ENCODE data around the gene PPP1R12B. TPM values are rescaled to one million over a fixed set of nuclear protein-coding genes. Genes with fewer than 3 reads are reported as not detected.
"Not testable (repeated sequence)": the region's sequence is repeated elsewhere in the genome, so short reads cannot be mapped to it uniquely, and the experiment has no call there.

The PPP1R12B gene
- total RNA-seq, 8 experiments from 2014 or later, result 9.7 to 113 (median 18.6) TPM

DNA sequence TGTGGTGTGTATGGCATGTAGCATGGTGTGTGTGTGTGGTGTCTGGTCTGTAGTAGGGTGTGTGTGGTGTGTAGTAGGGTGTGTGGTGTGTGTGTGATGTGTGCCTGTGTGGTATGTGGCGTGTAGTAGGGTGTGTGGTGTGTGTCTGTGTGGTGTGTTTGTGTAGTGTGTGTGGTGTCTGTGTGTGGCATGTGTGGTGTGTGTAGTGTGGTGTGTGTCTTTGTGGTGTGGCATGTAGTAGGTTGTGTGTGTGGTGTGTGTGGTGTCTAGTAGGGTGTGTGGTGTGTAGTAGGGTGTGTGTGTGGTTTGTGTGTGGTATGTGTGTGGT, 276.2 kb downstream of the PPP1R12B start:
- Histone ChIP-seq H3K4me1 (replicated peaks in 1 of 2) (peaks cover 34 to 47% of the 10 kb centered on the region in 2 donors), H3K27ac (no peak overlapping the region), H3K4me3 (no peak overlapping the region)
- in situ Hi-C loops (cut with MboI; ENCODE audit: low pct_unique_long_range_greater_than_20kb in 2 of 9, low sequenced_read_pairs in 9 of 9, unreplicated experiment in 9 of 9), result no loop called here
- ATAC-seq (replicated peaks in 6 of 8), result no peak
- 33 to 100% (median 100%) methylated on average over 1 of the region's 1 CpG; no CpG with 5 or more reads in 4 of the 10 experiments for WGBS, 10 experiments

DNA sequence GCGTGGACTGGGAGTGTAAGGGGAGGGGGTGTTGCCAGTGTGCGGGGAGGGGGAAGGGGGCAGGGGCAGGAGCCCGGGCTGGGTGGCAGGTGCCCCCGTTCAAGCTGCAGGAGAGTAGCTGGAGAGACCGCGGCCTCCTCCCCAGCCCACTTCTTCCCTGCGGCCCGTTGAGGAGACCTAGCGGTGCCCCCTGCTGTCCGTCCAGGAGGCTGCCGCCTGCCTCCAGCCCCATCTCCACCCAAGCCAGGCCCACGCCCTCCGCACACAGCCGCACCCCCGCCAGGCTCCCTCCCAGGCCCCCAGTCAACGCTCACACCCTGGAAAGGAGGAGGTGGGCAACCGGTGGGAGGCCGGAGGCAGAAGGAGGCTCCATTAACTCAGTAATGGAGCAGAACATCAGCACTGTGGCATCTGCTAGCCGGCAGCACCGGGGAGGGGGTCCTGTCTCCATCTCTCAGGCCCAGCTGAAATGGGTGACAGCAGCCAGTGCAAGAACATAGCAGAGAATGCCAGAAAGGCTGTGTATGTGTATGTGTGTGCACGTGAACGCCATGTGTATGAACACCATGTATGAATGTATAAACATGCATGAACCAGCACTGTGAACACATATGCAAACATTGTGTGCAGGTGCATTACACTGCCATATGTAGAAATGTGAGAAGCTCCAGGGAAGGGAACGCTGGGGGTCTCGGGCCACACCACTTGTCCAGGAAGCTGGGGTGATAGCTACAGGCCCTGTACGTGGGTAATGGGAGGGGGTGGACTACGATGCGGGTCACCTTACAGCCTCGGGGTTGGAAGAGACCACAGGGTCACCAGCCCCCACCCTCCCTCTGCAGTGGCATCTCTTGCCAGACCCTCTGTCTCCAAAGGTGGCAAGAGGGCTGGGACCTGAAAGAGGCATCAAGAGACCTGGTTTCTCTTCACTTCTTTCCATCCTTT, 277.2 kb downstream of the PPP1R12B start:
- in situ Hi-C loops (cut with MboI; ENCODE audit: low pct_unique_long_range_greater_than_20kb in 2 of 9, low sequenced_read_pairs in 9 of 9, unreplicated experiment in 9 of 9), result no loop called here
- WGBS, 10 experiments, result 50 to 93% (median 66%) methylated on average over 1 to 9 of the region's 28 CpGs; no CpG with 5 or more reads in 5 of the 10 experiments
- peaks cover 36 to 47% of the 10 kb centered on the region in 2 donors for H3K4me1 ChIP-seq (replicated peaks in 1 of 2)

DNA sequence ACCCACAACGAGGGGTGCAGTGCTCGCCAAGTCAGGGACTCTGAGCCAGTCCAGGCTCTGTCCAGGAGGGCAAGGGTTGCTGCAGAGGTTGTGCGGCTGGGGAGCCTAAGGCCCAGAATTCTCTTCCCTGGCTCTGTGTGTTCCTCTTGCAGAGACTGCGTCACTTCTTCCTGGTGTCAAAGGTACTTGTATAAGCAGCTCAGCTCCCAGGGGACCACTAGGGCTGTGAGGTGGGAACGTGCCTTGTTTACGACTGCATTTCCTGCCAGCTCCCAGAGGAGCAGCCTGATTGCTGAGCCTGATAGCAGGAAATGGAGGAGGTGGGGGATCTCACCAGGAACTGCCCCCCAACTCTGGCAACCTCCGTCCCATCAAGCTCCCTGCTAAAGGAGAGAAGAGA, 278.5 kb downstream of the PPP1R12B start:
- H3K4me1 ChIP-seq (replicated peaks in 1 of 2), result peaks cover 38 to 54% of the 10 kb centered on the region in 2 donors
- in situ Hi-C loops (cut with MboI; ENCODE audit: low pct_unique_long_range_greater_than_20kb in 2 of 9, low sequenced_read_pairs in 9 of 9, unreplicated experiment in 9 of 9); H3K4me3 ChIP-seq: not testable (repeated sequence)
- WGBS, 10 experiments, result 35 to 100% (median 87%) methylated on average over 1 to 3 of the region's 7 CpGs; no CpG with 5 or more reads in 4 of the 10 experiments
- ATAC-seq (replicated peaks in 6 of 8), result peak in 5 of 8 experiments; percentile 10 to 57 (median 47)
- H3K27ac ChIP-seq, result peak overlapping the region; percentile 13 to 48

More for the DNA sequence above, 277.2 kb downstream of the PPP1R12B start:
- ATAC-seq (replicated peaks in 6 of 8), result peak; percentile 68 to 99 (median 76)
- H3K4me3 ChIP-seq, result no peak overlapping the region
- peak overlapping the region in 1 of 2 donors; percentile 18 for H3K27ac ChIP-seq

DNA sequence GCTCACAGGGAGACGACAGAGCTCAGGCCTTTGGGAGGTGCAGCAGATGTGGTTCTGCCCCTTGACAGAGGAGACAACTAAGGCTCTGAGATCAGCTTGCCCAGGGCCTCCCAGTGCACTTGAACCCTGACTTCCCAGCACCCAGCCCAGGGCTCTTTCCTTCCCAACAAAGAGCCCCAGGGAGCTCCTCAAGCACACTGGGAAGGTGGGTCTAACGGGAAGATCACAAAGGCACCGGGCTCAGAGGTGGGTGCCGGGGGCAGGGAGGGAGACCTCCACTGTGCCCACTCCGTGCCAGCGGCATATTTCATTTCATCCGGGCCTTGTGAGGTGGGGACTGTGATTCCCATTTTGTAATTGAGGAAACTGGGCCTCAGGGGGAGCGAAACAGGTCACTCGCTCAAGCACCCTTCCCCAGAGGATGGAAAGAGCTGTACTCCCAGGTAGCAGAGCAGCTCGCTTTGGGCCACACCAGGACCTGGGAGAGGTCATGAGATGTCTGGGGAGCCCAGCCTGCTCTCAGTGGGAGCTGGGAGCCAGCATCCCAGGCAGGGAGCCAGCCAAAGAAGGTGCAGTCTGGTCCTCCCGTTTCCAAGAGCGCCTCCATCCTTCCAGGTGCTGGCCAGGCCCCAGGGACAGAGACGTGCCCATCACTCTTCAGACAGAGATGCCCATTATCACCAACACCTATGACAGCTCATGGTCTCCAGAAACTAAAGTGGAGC, 279.5 kb downstream of the PPP1R12B start:
- in situ Hi-C loops (cut with MboI; ENCODE audit: low pct_unique_long_range_greater_than_20kb in 2 of 9, low sequenced_read_pairs in 9 of 9, unreplicated experiment in 9 of 9), result no loop called here
- peak in 1 of 8 experiments; percentile 8 for ATAC-seq (replicated peaks in 6 of 8)
- Histone ChIP-seq H3K27ac (no peak overlapping the region), H3K4me1 (replicated peaks in 1 of 2) (peaks cover 33 to 46% of the 10 kb centered on the region in 2 donors), H3K4me3 (no peak overlapping the region)
- WGBS, 10 experiments, result 20 to 90% (median 73%) methylated on average over 1 to 2 of the region's 13 CpGs; no CpG with 5 or more reads in 6 of the 10 experiments

DNA sequence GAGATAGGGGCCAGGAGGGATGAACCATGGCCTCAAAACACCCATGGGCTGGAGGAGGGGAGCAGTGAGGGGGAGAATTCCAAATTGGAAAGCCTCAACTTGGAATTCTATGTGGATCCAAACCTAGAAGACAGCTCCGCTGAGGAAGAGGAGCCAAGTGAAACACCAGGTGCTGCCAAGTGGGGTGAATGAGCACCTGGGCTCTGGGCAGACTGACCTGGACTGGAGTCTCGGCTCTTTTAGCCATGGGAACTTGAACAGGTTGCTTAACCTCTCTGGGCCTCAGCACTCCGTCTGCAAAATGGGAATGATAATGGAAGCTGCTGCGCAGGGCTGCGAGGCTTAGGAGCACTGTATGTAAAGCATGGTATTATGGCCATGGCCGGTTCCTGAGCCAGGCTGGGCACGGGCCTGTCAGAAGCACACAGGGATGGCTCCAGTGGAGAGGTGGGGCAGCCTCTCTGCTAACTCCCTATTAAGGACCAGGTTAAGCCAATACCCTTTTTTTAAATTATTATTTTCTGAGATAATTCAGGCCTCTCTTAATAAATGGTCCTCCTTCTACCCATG, 280.2 kb downstream of the PPP1R12B start:
- WGBS, 10 experiments, result 60 to 100% (median 89%) methylated on average over 1 to 6 of the region's 7 CpGs; no CpG with 5 or more reads in 4 of the 10 experiments
- Histone ChIP-seq H3K4me3 (no peak overlapping the region), H3K27ac (no peak overlapping the region), H3K4me1 (replicated peaks in 1 of 2) (peaks cover 25 to 38% of the 10 kb centered on the region in 2 donors)
- in situ Hi-C loops (cut with MboI; ENCODE audit: low pct_unique_long_range_greater_than_20kb in 2 of 9, low sequenced_read_pairs in 9 of 9, unreplicated experiment in 9 of 9), result no loop called here
- no peak for ATAC-seq (replicated peaks in 6 of 8)

DNA sequence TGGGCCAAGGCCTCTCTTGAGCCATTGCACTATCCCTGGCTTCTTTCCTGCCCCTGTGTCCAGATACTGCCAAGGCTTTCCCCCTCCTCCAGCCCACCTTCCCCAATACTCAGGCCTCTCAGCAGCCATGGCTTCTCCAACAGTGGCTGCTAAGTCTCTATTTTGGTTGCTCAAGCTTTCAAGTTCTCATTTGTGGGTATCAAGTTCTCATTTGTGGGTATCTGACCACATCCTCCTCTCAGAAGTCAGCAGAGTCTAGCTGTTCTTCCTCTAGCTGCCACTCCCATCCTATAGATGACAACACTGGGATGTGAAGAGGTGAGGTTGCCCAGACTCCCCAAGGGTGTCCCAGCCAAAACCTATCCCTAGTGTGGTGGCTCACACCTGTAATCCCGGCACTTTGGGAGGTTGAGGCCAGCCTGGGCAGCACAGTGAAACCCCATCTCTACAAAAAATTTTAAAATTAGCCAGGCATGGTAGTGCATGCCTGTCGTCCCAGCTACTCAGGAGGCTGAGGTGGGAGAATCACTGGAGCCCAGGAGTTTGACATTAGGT, 280.8 kb downstream of the PPP1R12B start:
- 67 to 100% methylated on average over 1 of the region's 2 CpGs; no CpG with 5 or more reads in 8 of the 10 experiments for WGBS, 10 experiments
- peaks cover 24 to 35% of the 10 kb centered on the region in 2 donors for H3K4me1 ChIP-seq (replicated peaks in 1 of 2)
- H3K27ac ChIP-seq; ATAC-seq (replicated peaks in 6 of 8); H3K4me3 ChIP-seq; in situ Hi-C loops (cut with MboI; ENCODE audit: low pct_unique_long_range_greater_than_20kb in 2 of 9, low sequenced_read_pairs in 9 of 9, unreplicated experiment in 9 of 9): not testable (repeated sequence)

DNA sequence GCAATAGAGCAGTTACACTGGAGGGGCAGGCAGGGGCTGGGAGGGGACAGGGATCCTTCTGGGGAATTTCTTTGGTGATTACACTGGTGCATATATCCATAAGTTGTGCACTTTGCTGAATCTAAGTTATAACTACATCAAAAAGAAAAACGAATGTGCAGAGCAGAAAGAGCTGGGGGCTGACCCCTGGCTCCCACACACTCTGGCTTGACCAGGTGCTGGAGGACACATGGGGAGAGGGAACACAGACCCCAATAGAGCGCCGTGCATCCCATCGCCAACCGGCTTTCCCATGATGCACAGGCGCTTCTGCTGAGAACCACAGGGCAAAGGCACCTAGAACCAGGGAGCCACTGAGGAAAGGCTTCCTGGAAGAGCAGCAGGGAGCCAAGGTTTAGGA, 281.6 kb downstream of the PPP1R12B start:
- WGBS, 10 experiments, result 40 to 83% (median 79%) methylated on average over 1 to 5 of the region's 6 CpGs; no CpG with 5 or more reads in 7 of the 10 experiments
- ATAC-seq (replicated peaks in 6 of 8); in situ Hi-C loops (cut with MboI; ENCODE audit: low pct_unique_long_range_greater_than_20kb in 2 of 9, low sequenced_read_pairs in 9 of 9, unreplicated experiment in 9 of 9); H3K4me3 ChIP-seq; H3K27ac ChIP-seq: not testable (repeated sequence)
- H3K4me1 ChIP-seq (replicated peaks in 1 of 2), result peaks cover 24 to 35% of the 10 kb centered on the region in 2 donors

DNA sequence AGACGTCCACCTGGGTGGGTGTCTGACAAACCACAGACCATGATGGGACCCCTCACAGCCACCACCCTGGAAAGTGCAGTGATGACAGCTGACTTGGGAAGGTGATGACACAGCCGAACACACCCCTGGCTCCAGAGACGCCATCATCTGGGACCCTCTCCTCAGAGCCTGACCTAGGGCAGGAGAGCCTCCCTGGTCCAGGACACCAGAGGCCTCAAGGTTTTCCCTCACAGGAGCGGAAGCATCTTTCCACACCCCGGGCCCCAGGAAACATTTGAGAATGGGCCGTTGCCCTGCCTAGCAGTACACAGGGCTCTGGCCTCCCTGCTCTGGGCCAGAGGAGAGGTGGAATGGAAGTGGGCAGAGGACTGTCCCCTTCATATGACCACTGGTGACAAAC, 282.0 kb downstream of the PPP1R12B start:
- H3K4me1 ChIP-seq (replicated peaks in 1 of 2), result peaks cover 21 to 33% of the 10 kb centered on the region in 2 donors
- 80 to 100% methylated on average over 1 to 2 of the region's 6 CpGs; no CpG with 5 or more reads in 8 of the 10 experiments for WGBS, 10 experiments
- H3K4me3 ChIP-seq, result no peak overlapping the region
- H3K27ac ChIP-seq, result no peak overlapping the region
- no peak for ATAC-seq (replicated peaks in 6 of 8)
- in situ Hi-C loops (cut with MboI; ENCODE audit: low pct_unique_long_range_greater_than_20kb in 2 of 9, low sequenced_read_pairs in 9 of 9, unreplicated experiment in 9 of 9), result no loop called here

DNA sequence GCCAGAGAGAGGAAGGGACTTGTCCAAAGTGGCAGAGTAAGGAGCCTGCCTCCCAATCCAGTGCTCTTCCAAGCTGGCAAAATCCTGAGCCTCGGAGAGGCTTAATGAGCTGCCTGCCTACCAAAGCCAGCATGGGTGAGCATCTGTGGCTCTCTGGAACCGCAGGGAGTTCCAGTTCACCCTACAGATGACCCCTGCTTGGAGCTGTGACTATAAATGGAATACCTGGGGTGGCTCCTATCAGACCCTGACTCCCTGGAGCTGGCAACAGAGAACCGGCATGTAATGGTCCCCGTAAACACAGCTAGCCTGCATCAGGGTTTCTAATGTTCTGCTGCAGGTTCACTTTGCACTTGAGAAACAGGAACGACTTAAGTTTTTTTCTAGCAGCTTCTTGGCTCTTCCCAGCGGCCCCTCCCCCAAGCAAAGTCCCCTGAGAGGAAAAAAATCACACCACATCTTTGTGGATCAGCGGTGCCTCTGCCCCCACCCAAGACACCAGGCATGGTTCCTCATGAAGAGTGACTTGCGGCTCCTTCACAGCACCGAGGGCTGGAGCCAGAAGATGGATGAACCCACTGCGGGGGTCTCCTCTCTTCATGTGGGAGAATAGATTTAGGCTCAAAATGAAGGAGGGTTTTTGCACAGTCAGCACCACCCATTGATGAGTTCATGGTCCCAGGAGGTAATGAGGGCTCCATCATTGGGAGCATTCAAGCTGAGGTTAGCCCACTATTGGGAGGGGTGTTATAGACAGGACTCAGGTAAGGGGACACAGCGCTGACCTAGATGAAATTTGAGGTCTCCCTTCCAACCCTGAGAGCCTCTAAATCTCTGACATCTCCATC, 282.8 kb downstream of the PPP1R12B start:
- no peak overlapping the region for H3K4me3 ChIP-seq
- peak in 1 of 8 experiments; percentile 13 for ATAC-seq (replicated peaks in 6 of 8)
- peaks cover 17 to 27% of the 10 kb centered on the region in 2 donors for H3K4me1 ChIP-seq (replicated peaks in 1 of 2)
- in situ Hi-C loops (cut with MboI; ENCODE audit: low pct_unique_long_range_greater_than_20kb in 2 of 9, low sequenced_read_pairs in 9 of 9, unreplicated experiment in 9 of 9), result no loop called here
- H3K27ac ChIP-seq, result no peak overlapping the region
- WGBS, 10 experiments, result 0 to 100% (median 62%) methylated on average over 1 to 10 of the region's 11 CpGs; no CpG with 5 or more reads in 2 of the 10 experiments

DNA sequence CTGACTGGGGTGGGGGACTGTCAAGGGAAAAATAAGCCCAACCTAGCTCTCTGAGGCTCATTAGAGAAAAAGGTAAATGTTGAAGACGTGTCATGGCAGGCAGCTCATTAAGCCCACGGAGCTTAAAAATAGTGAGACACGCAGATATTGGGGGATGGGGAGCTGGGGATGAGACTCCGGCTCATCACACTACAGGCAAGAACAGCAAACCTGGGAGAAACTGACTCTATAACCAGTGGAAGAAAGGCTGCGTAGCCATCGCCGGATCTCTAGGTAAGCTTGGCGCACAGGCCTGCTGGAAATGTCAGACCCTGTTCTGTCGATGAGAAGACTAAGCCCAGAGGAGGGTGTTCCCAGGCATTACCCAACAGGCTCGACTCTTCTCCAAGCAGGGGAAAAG, 283.7 kb downstream of the PPP1R12B start:
- peaks cover 15 to 21% of the 10 kb centered on the region in 2 donors for H3K4me1 ChIP-seq (replicated peaks in 1 of 2)
- H3K4me3 ChIP-seq, result no peak overlapping the region
- WGBS, 10 experiments, result 50 to 100% (median 89%) methylated on average over 1 to 6 of the region's 10 CpGs; no CpG with 5 or more reads in 4 of the 10 experiments
- no peak overlapping the region for H3K27ac ChIP-seq
- ATAC-seq (replicated peaks in 6 of 8), result no peak
- in situ Hi-C loops (cut with MboI; ENCODE audit: low pct_unique_long_range_greater_than_20kb in 2 of 9, low sequenced_read_pairs in 9 of 9, unreplicated experiment in 9 of 9), result no loop called here

DNA sequence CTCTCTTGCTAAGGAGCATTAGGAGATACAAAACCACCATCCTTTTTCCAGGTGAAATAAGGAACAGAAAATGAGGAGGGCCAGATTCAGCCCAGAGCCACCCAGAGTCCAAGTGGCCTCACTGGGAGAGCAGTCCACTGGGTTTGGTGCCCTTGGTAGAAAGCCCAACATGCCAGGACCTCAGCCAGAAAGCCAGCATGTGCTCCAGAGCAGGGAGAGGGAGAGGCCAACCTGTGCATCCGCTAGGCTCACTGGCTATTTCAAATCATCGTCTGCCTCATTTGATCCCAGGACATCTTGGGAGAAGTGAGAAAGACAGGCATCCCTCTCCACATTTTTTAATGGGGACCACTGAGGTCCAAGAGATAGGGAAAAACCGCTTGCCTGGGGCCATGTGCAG, 287.7 kb downstream of the PPP1R12B start:
- WGBS, 10 experiments, result 40 to 61% (median 46%) methylated on average over 2 to 3 of the region's 3 CpGs; no CpG with 5 or more reads in 6 of the 10 experiments
- in situ Hi-C loops (cut with MboI; ENCODE audit: low pct_unique_long_range_greater_than_20kb in 2 of 9, low sequenced_read_pairs in 9 of 9, unreplicated experiment in 9 of 9); ATAC-seq (replicated peaks in 6 of 8); H3K4me3 ChIP-seq: not testable (repeated sequence)
- Histone ChIP-seq H3K4me1 (replicated peaks in 1 of 2) (peaks cover 31 to 45% of the 10 kb centered on the region in 2 donors), H3K27ac (peak overlapping the region in 1 of 2 donors; percentile 35)
